Jurkat, Clone E6-1 (cell line): ENCODE data around the gene ZNF335.
"Not testable (repeated sequence)": the region's sequence is repeated elsewhere in the genome, so short reads cannot be mapped to it uniquely, and the experiment has no call there.

Source experiments
- DNase-seq: peaks from one replicate; pipeline ENCODE4 v3.0.0-alpha.2; 2011; ENCODE audit warnings: low read depth, low spot score
- H3K4me3 ChIP-seq: 2 replicates; pipeline ENCODE4 v1.5.1; 2011; ENCODE audit warnings: mild to moderate bottlenecking, low read length, control low read depth, moderate library complexity

ZNF335 gene

GRCh38 chr20:46002008-46002407, 30.0 kb upstream of the ZNF335 start:
- no peak for DNase-seq
- no peak overlapping the region for H3K4me3 ChIP-seq

GRCh38 chr20:46001498-46001897, 29.5 kb upstream of the ZNF335 start:
- no peak overlapping the region for H3K4me3 ChIP-seq
- DNase-seq = no peak

GRCh38 chr20:46000262-46000996, 28.4 kb upstream of the ZNF335 start:
- no peak for DNase-seq
- H3K4me3 ChIP-seq = no peak overlapping the region

- no peak overlapping the region for H3K4me3 ChIP-seq
- no peak for DNase-seq
Measured at GRCh38 chr20:45999557-46000261, 27.7 kb upstream of the ZNF335 start.

GRCh38 chr20:45998761-45999160, 26.8 kb upstream of the ZNF335 start:
- no peak overlapping the region for H3K4me3 ChIP-seq
- DNase-seq = no peak

- DNase-seq = no peak
- no peak overlapping the region for H3K4me3 ChIP-seq
Measured at GRCh38 chr20:45998337-45998736, 26.3 kb upstream of the ZNF335 start.

GRCh38 chr20:45997187-45997586, 25.2 kb upstream of the ZNF335 start:
- no peak for DNase-seq
- no peak overlapping the region for H3K4me3 ChIP-seq

GRCh38 chr20:45995495-45996097, 23.6 kb upstream of the ZNF335 start:
- not testable (repeated sequence) for H3K4me3 ChIP-seq, DNase-seq

- H3K4me3 ChIP-seq = no peak overlapping the region
- no peak for DNase-seq
Measured at GRCh38 chr20:45994761-45995493, 22.9 kb upstream of the ZNF335 start.

GRCh38 chr20:45993197-45993951, 21.4 kb upstream of the ZNF335 start:
- H3K4me3 ChIP-seq = no peak overlapping the region
- no peak for DNase-seq

- no peak overlapping the region for H3K4me3 ChIP-seq
- no peak for DNase-seq
Measured at GRCh38 chr20:45991616-45992015, 19.6 kb upstream of the ZNF335 start.

GRCh38 chr20:45988830-45989229, 16.8 kb upstream of the ZNF335 start:
- not testable (repeated sequence) for H3K4me3 ChIP-seq, DNase-seq

GRCh38 chr20:45987108-45987780, 15.2 kb upstream of the ZNF335 start:
- DNase-seq = no peak
- H3K4me3 ChIP-seq = no peak overlapping the region

- DNase-seq = no peak
- H3K4me3 ChIP-seq = no peak overlapping the region
Measured at GRCh38 chr20:45985573-45985972, 13.6 kb upstream of the ZNF335 start.

GRCh38 chr20:45983279-45983743, 11.3 kb upstream of the ZNF335 start:
- no peak for DNase-seq
- no peak overlapping the region for H3K4me3 ChIP-seq

GRCh38 chr20:45981261-45981660, 9.3 kb upstream of the ZNF335 start:
- H3K4me3 ChIP-seq = no peak overlapping the region
- no peak for DNase-seq

- no peak overlapping the region for H3K4me3 ChIP-seq
- DNase-seq = no peak
Measured at GRCh38 chr20:45976086-45976485, 4.1 kb upstream of the ZNF335 start.

- no peak overlapping the region for H3K4me3 ChIP-seq
- DNase-seq = no peak
Measured at GRCh38 chr20:45975686-45976085, 3.7 kb upstream of the ZNF335 start.
